ENCODE data around the gene XYLT1. TPM values are rescaled to one million over a fixed set of nuclear protein-coding genes. Genes with fewer than 3 reads are reported as not detected.
A peak's percentile ranks its signal among the peaks of the same experiment; 100 is the strongest.

The XYLT1 gene
- total RNA-seq, 1 experiment from 2014 or later = 25.0 TPM

- Mint-ChIP-seq H3K4me1 (peaks cover 82% of the 10 kb centered on the region), H3K27ac (peak overlapping the region; percentile 35), H3K4me3 (no peak overlapping the region), H3K27me3 (ENCODE audit: low read depth) (no peaks in the 10 kb centered on the region), H3K36me3 (no peaks in the 10 kb centered on the region), H3K9me3 (no peaks in the 10 kb centered on the region)
- TF ChIP-seq MYBL2 (CRISPR knock-in tag; IDR thresholded peaks at IDR 0.05) = no peak
- no peak for TF ChIP-seq SOX15 (CRISPR knock-in tag; IDR thresholded peaks at IDR 0.05)
- no peak for TF ChIP-seq PREB (CRISPR knock-in tag; IDR thresholded peaks at IDR 0.05; ENCODE audit: borderline replicate concordance)
- TF ChIP-seq FOXJ3 (CRISPR knock-in tag; IDR thresholded peaks at IDR 0.05; ENCODE audit: borderline replicate concordance) = no peak
- no peak for TF ChIP-seq ZNF219 (CRISPR knock-in tag; IDR thresholded peaks at IDR 0.05; ENCODE audit: borderline replicate concordance)
- no peak for TF ChIP-seq IRF2 (CRISPR knock-in tag; IDR thresholded peaks at IDR 0.05; ENCODE audit: borderline replicate concordance, low read depth)
- no peak for TF ChIP-seq ZNF138 (CRISPR knock-in tag; conservative IDR thresholded peaks at IDR 0.05)
- no peak for TF ChIP-seq USF2 (CRISPR knock-in tag; IDR thresholded peaks at IDR 0.05)
- no peak for TF ChIP-seq TP53 (CRISPR knock-in tag; IDR thresholded peaks at IDR 0.05)
- TF ChIP-seq ESRRA (CRISPR knock-in tag; IDR thresholded peaks at IDR 0.05; ENCODE audit: borderline replicate concordance) = no peak
- TF ChIP-seq ZNF281 (CRISPR knock-in tag; IDR thresholded peaks at IDR 0.05) = no peak
- no peak for TF ChIP-seq ARID4B (CRISPR knock-in tag; IDR thresholded peaks at IDR 0.05; ENCODE audit: borderline replicate concordance)
- no peak for TF ChIP-seq ATF2 (CRISPR knock-in tag; IDR thresholded peaks at IDR 0.05; ENCODE audit: borderline replicate concordance, low read depth)
- TF ChIP-seq CREB1 (CRISPR knock-in tag; IDR thresholded peaks at IDR 0.05) = no peak
- no peak for TF ChIP-seq CTCF (IDR thresholded peaks at IDR 0.05)
- no peak for TF ChIP-seq SMAD3 (CRISPR knock-in tag; IDR thresholded peaks at IDR 0.05; ENCODE audit: borderline replicate concordance)
- TF ChIP-seq JAZF1 (CRISPR knock-in tag; IDR thresholded peaks at IDR 0.05) = no peak
- no peak for TF ChIP-seq ZBTB43 (CRISPR knock-in tag; IDR thresholded peaks at IDR 0.05)
- ChIA-PET POLR2A (no interaction called here), CTCF (interaction anchor here (0.9 to 2.1 kb wide), 3 partner anchors 93 to 159 kb away, joined by 3 to 13 read pairs (median 4); no protein-coding TSS in a partner anchor)
- ATAC-seq = no peak
- DNase-seq (ENCODE audit: low spot score) = no peak
Measured at GRCh38 chr16:17370731-17371285, 100.0 kb downstream of the XYLT1 start.
